ENCODE measurements around the gene TREM1. TPM values are rescaled to one million over a fixed set of nuclear protein-coding genes. Genes with fewer than 3 reads are reported as not detected.

TREM1 gene
- polyA plus RNA-seq, 1 experiment, result not detected

GRCh38 chr6:41272591-41273240 lies 13.8 kb downstream of the TREM1 start:
- ChIA-PET POLR2A (no interaction called here), CTCF (no interaction called here)
- Histone ChIP-seq H3K27ac (ENCODE audit: low read depth, low read length) (no peak overlapping the region), H3K9me3 (ENCODE audit: control insufficient read depth, insufficient read depth, low read length) (no peaks in the 10 kb centered on the region), H3K4me3 (ENCODE audit: low read depth, low read length) (no peak overlapping the region), H3K27me3 (ENCODE audit: control insufficient read depth, insufficient read depth, low read length) (peaks cover 8% of the 10 kb centered on the region)
- TF ChIP-seq CTCF (IDR thresholded peaks at IDR 0.05; ENCODE audit: low read depth, low read length), result no peak
- DNase-seq (ENCODE audit: low read depth, low spot score), result no peak

- no peak for TF ChIP-seq CTCF (IDR thresholded peaks at IDR 0.05; ENCODE audit: low read depth, low read length)
Measured at GRCh38 chr6:41271901-41272395, 14.5 kb downstream of the TREM1 start.

GRCh38 chr6:41269716-41270115 lies 16.8 kb downstream of the TREM1 start:
- Histone ChIP-seq H3K27ac (ENCODE audit: low read depth, low read length) (no peak overlapping the region), H3K27me3 (ENCODE audit: control insufficient read depth, insufficient read depth, low read length) (no peaks in the 10 kb centered on the region), H3K4me3 (ENCODE audit: low read depth, low read length) (no peak overlapping the region), H3K9me3 (ENCODE audit: control insufficient read depth, insufficient read depth, low read length) (no peaks in the 10 kb centered on the region)
- CTCF ChIA-PET, result no interaction called here
- TF ChIP-seq CTCF (IDR thresholded peaks at IDR 0.05; ENCODE audit: low read depth, low read length), result no peak
- no peak for DNase-seq (ENCODE audit: low read depth, low spot score)
- POLR2A ChIA-PET, result no interaction called here

More at GRCh38 chr6:41271901-41272395, 14.5 kb downstream of the TREM1 start:
- no peak for DNase-seq (ENCODE audit: low read depth, low spot score)
- Histone ChIP-seq H3K4me3 (ENCODE audit: low read depth, low read length) (no peak overlapping the region), H3K27me3 (ENCODE audit: control insufficient read depth, insufficient read depth, low read length) (peaks cover 8% of the 10 kb centered on the region), H3K9me3 (ENCODE audit: control insufficient read depth, insufficient read depth, low read length) (no peaks in the 10 kb centered on the region), H3K27ac (ENCODE audit: low read depth, low read length) (no peak overlapping the region)
- ChIA-PET POLR2A (no interaction called here), CTCF (no interaction called here)

- no peak overlapping the region for H3K27ac ChIP-seq (ENCODE audit: low read depth, low read length)
- no peak for TF ChIP-seq CTCF (IDR thresholded peaks at IDR 0.05; ENCODE audit: low read depth, low read length)
- H3K9me3 ChIP-seq (ENCODE audit: control insufficient read depth, insufficient read depth, low read length), result no peaks in the 10 kb centered on the region
- H3K4me3 ChIP-seq (ENCODE audit: low read depth, low read length), result no peak overlapping the region
- CTCF ChIA-PET, result no interaction called here
- POLR2A ChIA-PET, result no interaction called here
- no peak for DNase-seq (ENCODE audit: low read depth, low spot score)
- no peaks in the 10 kb centered on the region for H3K27me3 ChIP-seq (ENCODE audit: control insufficient read depth, insufficient read depth, low read length)
Measured at GRCh38 chr6:41269166-41269565, 17.3 kb downstream of the TREM1 start.

- no peaks in the 10 kb centered on the region for H3K9me3 ChIP-seq (ENCODE audit: control insufficient read depth, insufficient read depth, low read length)
- TF ChIP-seq CTCF (IDR thresholded peaks at IDR 0.05; ENCODE audit: low read depth, low read length), result no peak
- ChIA-PET CTCF (no interaction called here), POLR2A (no interaction called here)
- DNase-seq (ENCODE audit: low read depth, low spot score), result no peak
- no peak overlapping the region for H3K4me3 ChIP-seq (ENCODE audit: low read depth, low read length)
- H3K27me3 ChIP-seq (ENCODE audit: control insufficient read depth, insufficient read depth, low read length), result no peaks in the 10 kb centered on the region
- H3K27ac ChIP-seq (ENCODE audit: low read depth, low read length), result no peak overlapping the region
Measured at GRCh38 chr6:41268478-41268877, 18.0 kb downstream of the TREM1 start.

Measured in AG04450 (cell line).